ENCODE data around the gene NIN.

DNA sequence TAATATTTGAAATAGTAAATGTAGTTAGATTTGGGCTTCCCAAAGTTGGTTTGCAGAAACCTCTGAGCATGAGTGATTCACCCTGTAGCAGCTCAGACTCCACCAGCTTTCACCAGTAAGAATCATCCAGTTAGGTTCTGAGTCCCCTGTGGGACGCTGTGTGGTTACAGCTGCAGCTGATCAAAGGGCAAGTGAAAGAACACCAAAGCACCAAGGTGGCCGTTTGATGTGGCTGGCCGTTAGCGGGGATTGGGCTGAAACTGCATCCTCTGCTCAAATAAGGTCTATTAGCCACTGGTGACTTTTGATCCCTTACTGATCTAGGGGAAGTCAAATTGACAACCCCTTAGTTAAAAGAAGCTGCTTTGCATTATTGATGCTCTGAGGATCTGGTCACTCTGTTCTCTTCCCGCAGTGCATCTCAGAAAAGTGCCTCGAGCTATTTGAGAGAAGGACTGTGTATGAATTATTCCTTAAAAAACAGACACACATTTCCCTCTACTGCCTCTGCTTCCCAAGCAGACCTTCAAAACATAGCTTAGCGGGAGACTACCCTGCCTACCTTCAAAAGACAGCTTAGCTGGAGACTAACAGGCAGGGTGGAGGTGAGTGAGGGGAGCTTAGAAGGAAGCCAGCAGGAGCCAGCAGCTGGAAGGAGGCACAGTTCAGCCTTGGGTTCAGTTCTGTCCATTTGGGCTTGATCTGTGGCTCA, 44.6 kb upstream of the NIN start:
- TF ChIP-seq, protein P1, sequence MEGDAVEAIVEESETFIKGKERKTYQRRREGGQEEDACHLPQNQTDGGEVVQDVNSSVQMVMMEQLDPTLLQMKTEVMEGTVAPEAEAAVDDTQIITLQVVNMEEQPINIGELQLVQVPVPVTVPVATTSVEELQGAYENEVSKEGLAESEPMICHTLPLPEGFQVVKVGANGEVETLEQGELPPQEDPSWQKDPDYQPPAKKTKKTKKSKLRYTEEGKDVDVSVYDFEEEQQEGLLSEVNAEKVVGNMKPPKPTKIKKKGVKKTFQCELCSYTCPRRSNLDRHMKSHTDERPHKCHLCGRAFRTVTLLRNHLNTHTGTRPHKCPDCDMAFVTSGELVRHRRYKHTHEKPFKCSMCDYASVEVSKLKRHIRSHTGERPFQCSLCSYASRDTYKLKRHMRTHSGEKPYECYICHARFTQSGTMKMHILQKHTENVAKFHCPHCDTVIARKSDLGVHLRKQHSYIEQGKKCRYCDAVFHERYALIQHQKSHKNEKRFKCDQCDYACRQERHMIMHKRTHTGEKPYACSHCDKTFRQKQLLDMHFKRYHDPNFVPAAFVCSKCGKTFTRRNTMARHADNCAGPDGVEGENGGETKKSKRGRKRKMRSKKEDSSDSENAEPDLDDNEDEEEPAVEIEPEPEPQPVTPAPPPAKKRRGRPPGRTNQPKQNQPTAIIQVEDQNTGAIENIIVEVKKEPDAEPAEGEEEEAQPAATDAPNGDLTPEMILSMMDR (IDR thresholded peaks at IDR 0.05), result no peak
- TF ChIP-seq POLR2A (IDR thresholded peaks at IDR 0.05), result no peak

Data from right lobe of liver (tissue), 4 donors.